NCI-H2029 (cell line): ENCODE results near the gene PLIN5.

Experiments
- DNase-seq: peaks from one replicate; lab custom pipeline; 2025; lab: John Stamatoyannopoulos, UW

PLIN5 gene

GRCh38 chr19:4522291-4523002 is 12.6 kb downstream of the PLIN5 start:
- DNase-seq, result no peak

- no peak for DNase-seq
These were observed 13.2 kb downstream of the PLIN5 start for GRCh38 chr19:4521888-4522242.

- DNase-seq, result no peak
These were observed 13.7 kb downstream of the PLIN5 start for GRCh38 chr19:4521170-4521887.

- DNase-seq, result no peak
These were observed 15.3 kb downstream of the PLIN5 start for GRCh38 chr19:4519521-4520277.

GRCh38 chr19:4519172-4519496 is 15.9 kb downstream of the PLIN5 start:
- no peak for DNase-seq

GRCh38 chr19:4518345-4519171 is 16.5 kb downstream of the PLIN5 start, which contains the start of gene PLIN4:
Gene PLIN4, minus strand, starts transcription at chr19:4518486. Its CDS starts 214 bp downstream, at chr19:4518272.
- no peak for DNase-seq

- no peak for DNase-seq
These were observed 17.5 kb downstream of the PLIN5 start for GRCh38 chr19:4517451-4518057.

- no peak for DNase-seq
These were observed 18.1 kb downstream of the PLIN5 start for GRCh38 chr19:4516939-4517300.

GRCh38 chr19:4516199-4516938 is 18.7 kb downstream of the PLIN5 start:
- DNase-seq, result no peak

GRCh38 chr19:4515732-4516131 is 19.3 kb downstream of the PLIN5 start:
- DNase-seq, result no peak

GRCh38 chr19:4513248-4513647 is 21.8 kb downstream of the PLIN5 start:
- no peak for DNase-seq

- no peak for DNase-seq
These were observed 23.0 kb downstream of the PLIN5 start for GRCh38 chr19:4512070-4512469.

GRCh38 chr19:4511300-4512054 is 23.5 kb downstream of the PLIN5 start:
- no peak for DNase-seq

- DNase-seq, result no peak
These were observed 24.4 kb downstream of the PLIN5 start for GRCh38 chr19:4510435-4511255.

- DNase-seq, result no peak
These were observed 26.3 kb downstream of the PLIN5 start for GRCh38 chr19:4508698-4509097.

GRCh38 chr19:4507804-4508203 is 27.2 kb downstream of the PLIN5 start:
- DNase-seq, result no peak

GRCh38 chr19:4507150-4507452 is 27.9 kb downstream of the PLIN5 start:
- no peak for DNase-seq

- DNase-seq, result no peak
These were observed 28.4 kb downstream of the PLIN5 start for GRCh38 chr19:4506449-4507149.
